Cardiac ventricle fibroblast (primary cell): Measurements from ENCODE around the gene MGRN1. TPM values are rescaled to one million over a fixed set of nuclear protein-coding genes. Genes with fewer than 3 reads are reported as not detected.

Experiments
- total RNA-seq: library from RNA; depleted of rRNA; stranded (reverse); fragments of >200 nt; gene quantifications from 2 replicates; pipeline ENCODE4 v1.2.3, GENCODE V29; 2015

The MGRN1 gene
- total RNA-seq: 58.5 and 59.9 TPM in 2 replicates

DNA sequence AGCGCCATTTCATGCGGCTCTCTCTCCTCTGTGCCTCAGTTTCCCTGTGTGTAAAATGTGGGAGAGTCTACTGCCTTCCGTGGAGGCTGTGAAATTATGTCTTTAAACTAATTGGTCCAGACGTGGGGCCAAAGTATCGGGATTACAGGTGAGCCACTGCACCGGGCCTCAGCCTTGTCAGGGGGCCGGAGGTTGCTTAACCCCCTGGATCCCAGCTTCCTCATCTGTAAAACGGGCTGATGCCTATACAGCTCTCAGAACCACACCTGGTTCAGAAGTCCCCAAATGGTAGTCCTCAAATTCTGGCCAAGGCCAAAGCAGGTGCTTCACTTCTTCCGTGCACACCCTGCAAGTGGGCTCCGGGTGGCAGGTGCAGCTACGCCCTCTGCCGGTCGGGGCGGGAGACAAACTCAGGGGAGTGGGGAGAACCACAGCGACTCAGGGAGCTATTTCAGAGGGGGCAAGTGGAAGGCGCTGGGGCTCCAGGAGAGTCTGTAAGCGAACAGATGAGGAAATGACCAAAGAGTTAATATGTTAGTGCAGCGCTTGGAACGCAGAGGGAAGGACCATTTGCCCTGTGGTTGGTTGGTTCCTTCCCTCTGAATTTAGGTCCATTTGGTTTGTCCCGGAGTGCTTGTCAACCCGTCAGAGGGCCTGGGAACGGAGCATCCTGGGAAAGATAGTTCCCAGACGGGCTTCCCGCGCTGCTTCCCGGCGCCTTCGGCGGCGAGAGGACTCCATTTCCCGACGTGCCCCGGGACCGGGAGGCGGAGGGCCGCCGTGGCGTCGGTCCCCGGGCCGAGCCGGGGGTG lies at the start of gene MGRN1:
MGRN1 (plus strand) TSS at position 812 of the 812 bp plus-strand sequence. CDS start 135 bp downstream, outside the sequence.

DNA sequence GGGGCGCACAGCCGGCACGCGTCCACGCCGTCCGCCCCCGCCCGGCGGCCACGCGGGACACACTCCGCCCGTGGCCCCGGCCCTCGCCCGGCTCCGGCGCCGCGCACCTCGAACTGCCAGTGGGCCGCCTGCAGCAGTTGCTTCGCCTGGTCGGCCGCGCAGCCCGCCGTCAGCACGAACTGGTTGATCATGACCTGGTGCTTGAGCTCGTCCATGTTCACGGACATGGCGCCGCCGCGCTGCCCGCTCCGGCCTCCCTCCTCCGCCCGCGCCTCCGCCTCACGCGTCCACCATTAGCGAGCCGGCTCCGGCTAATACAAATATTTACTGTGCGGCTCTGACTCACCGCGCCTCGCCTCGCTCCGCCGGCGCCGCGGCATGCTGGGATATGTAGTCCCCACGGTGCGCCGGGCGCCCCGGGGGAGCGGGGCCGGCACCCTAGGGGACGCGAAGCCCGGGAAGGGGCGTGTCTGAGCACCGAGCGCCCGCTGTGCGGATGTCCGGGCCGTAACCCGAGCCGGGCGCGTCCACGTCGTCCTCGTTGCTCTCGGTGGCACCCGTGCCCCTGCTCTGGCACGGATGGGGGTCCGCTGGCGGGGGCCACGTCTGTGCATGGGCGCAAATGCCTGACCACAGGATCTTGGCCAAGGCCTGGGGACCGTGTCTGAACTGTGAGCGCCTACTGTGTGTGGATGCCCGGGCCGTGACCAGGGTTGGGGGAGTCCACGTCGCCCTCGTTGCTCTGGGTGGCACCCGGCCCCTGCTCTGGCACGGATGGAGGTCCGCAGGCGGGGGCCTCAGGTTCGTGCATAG lies 9.8 kb upstream of the MGRN1 start, which contains the start of gene UBALD1:
UBALD1 (minus strand) TSS at position 318 of the 813 bp plus-strand sequence; CDS start at position 227, 91 bp downstream.

DNA sequence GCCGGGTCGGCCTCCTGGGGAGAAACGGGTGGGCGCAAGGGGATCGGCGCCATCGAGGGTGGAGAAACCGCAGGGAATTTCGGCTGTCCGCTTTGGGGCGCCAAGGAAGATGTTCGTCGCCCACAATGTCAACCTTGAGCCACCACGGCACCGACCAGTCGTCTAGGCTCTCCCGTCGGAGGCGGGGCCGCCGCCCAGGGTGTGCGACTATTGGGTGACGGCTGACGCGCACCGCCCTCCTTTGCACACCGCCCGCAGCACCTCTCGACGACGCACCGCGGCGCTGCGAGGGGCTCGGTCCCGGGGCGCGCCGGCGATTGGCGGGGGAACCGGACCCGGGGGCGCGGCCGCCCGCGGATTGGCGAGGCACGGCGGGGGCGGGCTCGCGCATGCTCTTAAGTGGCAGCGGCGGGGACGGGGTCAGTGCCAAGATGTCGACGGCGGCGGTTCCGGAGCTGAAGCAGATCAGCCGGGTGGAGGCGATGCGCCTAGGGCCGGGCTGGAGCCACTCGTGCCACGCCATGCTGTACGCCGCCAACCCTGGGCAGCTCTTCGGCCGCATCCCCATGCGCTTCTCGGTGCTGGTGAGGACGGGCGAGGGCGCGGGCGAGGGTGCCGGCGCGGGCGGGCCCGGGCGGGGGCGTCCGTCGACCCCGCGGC lies 68.8 kb downstream of the MGRN1 start, which contains the start of gene NUDT16L1:
NUDT16L1 (plus strand) TSS at position 267 of the 660 bp plus-strand sequence; CDS start at position 432, 165 bp downstream.

DNA sequence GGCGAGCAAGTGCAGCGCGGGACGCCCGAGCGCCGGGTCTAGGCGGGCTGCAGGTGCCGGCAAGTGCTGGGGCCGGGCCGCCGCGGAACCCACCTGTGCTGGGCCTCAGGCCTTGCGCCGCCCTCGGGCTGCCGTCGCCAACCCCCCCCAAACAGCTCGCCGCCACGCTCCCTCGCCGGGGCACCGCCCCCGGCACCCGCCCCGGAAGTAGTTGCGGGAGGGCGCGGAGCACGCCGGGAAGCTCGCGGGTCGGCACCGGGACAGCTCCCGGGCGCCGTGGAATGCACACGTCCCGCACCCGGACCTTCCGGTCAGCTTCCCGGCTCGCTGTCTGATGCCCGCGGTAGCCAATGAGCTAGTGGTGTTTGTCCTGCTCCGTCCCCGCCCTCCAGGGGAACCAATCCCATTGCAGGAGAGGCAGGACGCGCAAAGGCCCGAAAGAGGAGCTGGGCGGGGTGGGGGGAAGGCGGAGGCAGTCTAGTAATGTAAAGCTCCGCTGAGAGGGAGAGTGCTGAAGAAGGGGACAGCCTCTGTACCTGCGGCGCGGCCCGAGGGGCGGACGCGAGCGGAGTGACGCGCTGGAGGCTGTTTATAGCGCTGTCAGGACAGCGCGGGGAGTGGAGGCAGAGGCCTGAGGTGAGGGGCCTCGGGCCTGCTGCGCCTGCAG lies 109.6 kb downstream of the MGRN1 start, which contains the start of the genes ANKS3 and DNAAF8:
ANKS3 (minus strand) TSS at position 209 of the 667 bp plus-strand sequence. CDS start 4,122 bp downstream, outside the sequence.
DNAAF8 (plus strand) TSS at position 475 of the 667 bp plus-strand sequence. CDS start 1,978 bp downstream, outside the sequence.

Other genes with a start within 250 kb of the MGRN1 start
- gene CORO7, start 208.2 kb upstream of the MGRN1 start, total RNA-seq: 9.2 and 10.0 TPM in 2 replicates
- gene DNAJA3, start 199.0 kb upstream of the MGRN1 start, total RNA-seq: 24.5 and 30.7 TPM in 2 replicates
- gene NMRAL1, start 150.2 kb upstream of the MGRN1 start, total RNA-seq: 33.8 and 35.6 TPM in 2 replicates
- gene HMOX2, start 148.4 kb upstream of the MGRN1 start, total RNA-seq: 31.5 and 39.6 TPM in 2 replicates
- gene CDIP1, start 86.1 kb upstream of the MGRN1 start, total RNA-seq: 11.5 and 12.6 TPM in 2 replicates
- not detected in 2 replicates for gene C16orf96, start 68.5 kb upstream of the MGRN1 start, total RNA-seq
- 7.2 and 9.1 TPM in 2 replicates for gene UBALD1, start 9.9 kb upstream of the MGRN1 start, total RNA-seq
- 23.1 and 32.0 TPM in 2 replicates for gene NUDT16L1, start 68.7 kb downstream of the MGRN1 start, total RNA-seq
- gene ANKS3, start 109.4 kb downstream of the MGRN1 start, total RNA-seq: 11.1 and 20.2 TPM in 2 replicates
- gene DNAAF8, start 109.7 kb downstream of the MGRN1 start, total RNA-seq: 2.1 and 6.2 TPM in 2 replicates
- 8.6 and 9.0 TPM in 2 replicates for gene ZNF500, start 142.3 kb downstream of the MGRN1 start, total RNA-seq
- not detected in 2 replicates for gene SEPTIN12, start 163.5 kb downstream of the MGRN1 start, total RNA-seq
- gene SMIM22, start 170.5 kb downstream of the MGRN1 start, total RNA-seq: not detected in 2 replicates
- gene ROGDI, start 177.8 kb downstream of the MGRN1 start, total RNA-seq: 5.1 and 9.5 TPM in 2 replicates
- gene GLYR1, start 222.5 kb downstream of the MGRN1 start, total RNA-seq: 30.7 and 39.1 TPM in 2 replicates
- gene UBN1, start 222.7 kb downstream of the MGRN1 start, total RNA-seq: 22.4 and 23.5 TPM in 2 replicates